PC-3 (cell line): Measurements from ENCODE around the gene C11orf58. TPM values are rescaled to one million over a fixed set of nuclear protein-coding genes. Genes with fewer than 3 reads are reported as not detected.

ENCODE experiments used
- ATAC-seq: fragments of 200-7000 bp; cut with Tn5 transposase; 2 replicates; pipeline ENCODE4 v1.9.1; 2020; ENCODE audit warnings: mild to moderate bottlenecking, moderate library complexity
- BruUV-seq: library from RNA; stranded (reverse); fragments of 400-500 nt; replicated peaks from 2 replicates; lab custom pipeline; 2021; lab: Mats Ljungman, UMichigan
- CTCF ChIA-PET: fragments of 300-600 bp; sonication (Branson Sonifier 250); formaldehyde crosslinking; loops from one replicate; lab custom pipeline; 2022; ENCODE audit warnings: antibody characterized with exemption; lab: Charles Lee
- POLR2A ChIA-PET: fragments of 300-600 bp; sonication (Branson Sonifier 250); formaldehyde crosslinking; loops from one replicate; lab custom pipeline; 2022; ENCODE audit warnings: antibody characterized with exemption; ENCODE audit not compliant: unreplicated experiment; lab: Charles Lee
- DNase-seq: peaks from one replicate; pipeline ENCODE4 v3.0.0-alpha.2; 2015
- H2AFZ ChIP-seq: fragments of 300-600 bp; sonication (generic); 2 replicates; pipeline ENCODE4 v1.6.0; 2016; ENCODE audit warnings: antibody characterized with exemption, low read length
- H3F3A ChIP-seq: fragments of 300-600 bp; sonication (generic); one replicate; pipeline ENCODE4 v1.6.0; 2017; ENCODE audit warnings: antibody characterized with exemption, low read length, control low read depth, mild to moderate bottlenecking; ENCODE audit not compliant: unreplicated experiment
- H3K27ac ChIP-seq: fragments of 300-600 bp; sonication (generic); 2 replicates; pipeline ENCODE4 v1.5.1; 2016; ENCODE audit warnings: mild to moderate bottlenecking, low read length
- H3K27me3 ChIP-seq: fragments of 300-600 bp; sonication (generic); 2 replicates; pipeline ENCODE4 v1.6.1; 2016; ENCODE audit warnings: low read length, mixed read lengths
- H3K36me3 ChIP-seq: fragments of 300-600 bp; sonication (generic); 2 replicates; pipeline ENCODE4 v1.6.1; 2016; ENCODE audit warnings: low read depth, mixed run types, low read length, mixed read lengths
- H3K4me1 ChIP-seq: fragments of 300-600 bp; sonication (generic); 2 replicates; pipeline ENCODE4 v1.5.1; 2016; ENCODE audit warnings: low read length; ENCODE audit not compliant: insufficient read depth
- H3K4me2 ChIP-seq: fragments of 300-600 bp; sonication (generic); 2 replicates; pipeline ENCODE4 v1.6.0; 2016; ENCODE audit warnings: low read length
- H3K4me3 ChIP-seq: fragments of 300-600 bp; sonication (generic); 2 replicates; pipeline ENCODE4 v1.5.1; 2016; ENCODE audit warnings: mild to moderate bottlenecking, low read length, mixed read lengths
- H3K79me2 ChIP-seq: fragments of 300-600 bp; sonication (generic); 2 replicates; pipeline ENCODE4 v1.6.1; 2017; ENCODE audit warnings: low read length, mixed read lengths
- H3K9ac ChIP-seq: fragments of 300-600 bp; sonication (generic); 2 replicates; pipeline ENCODE4 v1.6.0; 2016; ENCODE audit warnings: mild to moderate bottlenecking, low read length
- H3K9me2 ChIP-seq: fragments of 300-600 bp; sonication (generic); replicated peaks from 2 replicates; pipeline ENCODE4 v1.6.1; 2016; ENCODE audit warnings: mixed run types, low read length, mixed read lengths
- H3K9me3 ChIP-seq: fragments of 300-600 bp; sonication (generic); 2 replicates; pipeline ENCODE4 v1.6.1; 2016; ENCODE audit warnings: low read length, mixed read lengths
- H4K20me1 ChIP-seq: fragments of 300-600 bp; sonication (generic); 2 replicates; pipeline ENCODE4 v1.6.1; 2016; ENCODE audit warnings: low read length, mixed read lengths
- CTCF ChIP-seq: fragments of 300-600 bp; sonication (generic); conservative IDR thresholded peaks from 2 replicates; pipeline ENCODE4 v1.5.1; 2017; ENCODE audit warnings: antibody characterized with exemption, low read depth, mild to moderate bottlenecking, low read length
- EZH2 ChIP-seq: fragments of 300-600 bp; sonication (generic); IDR thresholded peaks from one replicate; pipeline ENCODE4 v1.6.1; 2017; ENCODE audit warnings: antibody characterized with exemption, mild to moderate bottlenecking, low read length; ENCODE audit not compliant: unreplicated experiment
- EZH2phosphoT487 ChIP-seq: fragments of 300-600 bp; sonication (generic); IDR thresholded peaks from 2 replicates; pipeline ENCODE4 v1.6.1; 2018; ENCODE audit warnings: mild to moderate bottlenecking, antibody characterized with exemption, low read length, borderline replicate concordance
- intact Hi-C: fragments of 100-400 bp; cut with micrococcal nuclease; formaldehyde crosslinking; loops from 2 replicates; pipeline ENCODE4 v1.9.0; 2023
- total RNA-seq: library from RNA; depleted of rRNA; stranded (reverse); fragments of >200 nt; gene quantifications from 2 replicates; pipeline ENCODE4 v1.2.3, GENCODE V29; 2014

The C11orf58 gene
- total RNA-seq, 1 experiment from 2014 or later, result 157 TPM

DNA sequence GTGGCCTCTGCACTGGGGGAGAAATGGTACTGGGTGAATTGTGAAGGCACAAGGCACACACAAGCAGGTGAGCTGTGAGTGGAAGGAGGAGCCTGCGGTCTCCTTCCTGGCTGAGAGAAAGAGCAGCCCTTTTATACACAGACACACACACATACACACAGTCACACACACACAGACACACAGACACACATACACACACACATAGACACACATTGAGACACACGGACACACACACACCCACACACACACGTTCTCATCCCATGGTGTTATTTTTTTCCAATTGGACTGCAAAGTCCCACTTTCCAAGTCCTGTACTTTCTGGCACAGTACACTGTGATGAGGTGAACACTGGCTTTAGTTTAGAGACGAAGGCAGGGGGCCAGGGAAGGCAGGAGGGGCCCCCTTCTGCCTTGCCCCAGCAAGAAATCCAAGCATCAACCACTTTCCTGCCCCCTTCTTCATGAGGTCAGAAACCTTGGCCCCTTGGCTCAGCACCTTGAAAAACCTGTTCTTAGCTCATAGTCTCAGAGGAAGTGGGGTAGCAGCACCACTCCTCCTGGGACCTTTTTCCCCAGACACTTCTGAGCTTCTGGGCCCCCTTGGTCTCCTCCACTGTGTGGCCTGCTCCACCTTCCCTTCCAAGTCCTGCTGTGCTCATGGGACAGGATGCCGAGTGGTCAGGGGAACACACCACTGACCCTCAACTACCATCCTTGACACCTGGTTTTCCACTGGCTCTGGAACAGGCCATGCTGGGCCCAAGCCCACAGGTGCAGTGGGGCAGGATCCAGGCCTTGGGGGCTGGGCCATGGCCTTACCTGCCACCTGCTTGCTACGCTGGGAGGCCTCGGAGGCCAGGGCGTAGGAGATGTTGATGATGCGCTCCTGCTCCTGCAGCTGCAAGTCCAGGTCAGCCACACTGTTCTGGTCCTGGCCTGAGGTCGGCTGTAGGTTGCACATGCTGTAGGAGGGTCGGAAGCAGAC lies 43.8 kb downstream of the C11orf58 start:
- ATAC-seq (no peak), DNase-seq (peak; percentile 54)
- no peak for TF ChIP-seq CTCF
- TF ChIP-seq EZH2, result no peak
- no peak for TF ChIP-seq EZH2phosphoT487
- POLR2A ChIA-PET, result no interaction called here
- no peaks in the 10 kb centered on the region for H3K36me3 ChIP-seq
- H3K79me2 ChIP-seq, result no peaks in the 10 kb centered on the region
- H3K9me2 ChIP-seq, result no peaks in the 10 kb centered on the region
- no peaks in the 10 kb centered on the region for H3F3A ChIP-seq
- 0 out of 2 replicates have a peak overlapping the region, but pooled peaks have one; percentile 22 for H3K4me2 ChIP-seq
- intact Hi-C loops, result no loop called here
- no peaks in the 10 kb centered on the region for H3K27me3 ChIP-seq
- no peaks in the 10 kb centered on the region for H4K20me1 ChIP-seq
- H3K4me3 ChIP-seq, result no peak overlapping the region
- H2AFZ ChIP-seq, result no peak overlapping the region
- CTCF ChIA-PET, result no interaction called here
- no TSS peak for BruUV-seq
- no peaks in the 10 kb centered on the region for H3K9me3 ChIP-seq
- peaks cover 21% of the 10 kb centered on the region for H3K4me1 ChIP-seq
- no peak overlapping the region for H3K9ac ChIP-seq
- H3K27ac ChIP-seq, result no peak overlapping the region

DNA sequence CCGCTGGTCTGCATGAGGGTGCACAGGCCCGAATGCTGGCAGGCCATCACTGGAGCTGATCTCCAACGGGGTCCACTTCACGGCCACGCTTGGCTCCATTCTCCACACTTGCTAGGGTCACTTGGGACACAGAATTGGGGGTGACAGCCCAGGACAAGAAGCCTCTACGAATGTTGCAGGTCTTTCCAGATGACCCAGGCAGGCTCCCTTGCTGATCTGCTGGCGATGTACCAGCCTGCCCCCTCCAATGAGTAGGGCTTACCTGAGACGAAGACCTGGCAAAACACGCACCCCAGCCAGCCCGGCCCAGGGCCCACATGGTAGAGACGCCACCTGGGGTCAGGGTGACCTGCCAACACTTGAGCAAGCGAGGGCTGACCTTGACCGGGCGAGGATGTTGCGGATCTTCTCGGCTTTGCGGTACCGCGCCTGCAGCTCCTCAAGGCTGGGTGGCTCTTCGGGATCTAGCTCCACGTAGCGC lies 44.9 kb downstream of the C11orf58 start:
- TF ChIP-seq CTCF (no peak), EZH2phosphoT487 (no peak), EZH2 (no peak)
- H3K9me2 ChIP-seq, result no peaks in the 10 kb centered on the region
- no peak overlapping the region for H3K4me3 ChIP-seq
- ChIA-PET POLR2A (interaction anchor here (0.5 kb wide), 1 partner anchor 23 kb away, joined by 8 read pairs; no protein-coding TSS in a partner anchor), CTCF (interaction anchor here (0.7 kb wide), 1 partner anchor 163 kb away, joined by 5 read pairs; no protein-coding TSS in a partner anchor)
- no peak overlapping the region for H3K4me2 ChIP-seq
- no peaks in the 10 kb centered on the region for H3K27me3 ChIP-seq
- no peak overlapping the region for H3K27ac ChIP-seq
- H3F3A ChIP-seq, result peaks cover 7% of the 10 kb centered on the region
- H3K9ac ChIP-seq, result no peak overlapping the region
- no TSS peak for BruUV-seq
- intact Hi-C loops, result no loop called here
- no peak overlapping the region for H2AFZ ChIP-seq
- no peaks in the 10 kb centered on the region for H3K9me3 ChIP-seq
- no peaks in the 10 kb centered on the region for H4K20me1 ChIP-seq
- H3K79me2 ChIP-seq, result no peaks in the 10 kb centered on the region
- H3K4me1 ChIP-seq, result peaks cover 29% of the 10 kb centered on the region
- DNase-seq, result no peak
- no peaks in the 10 kb centered on the region for H3K36me3 ChIP-seq
- ATAC-seq, result no peak
